SK-N-SH treated with all-trans-retinoic acid at 6 μM for 48 hours (cell line): ENCODE results near the gene SYT3.

ENCODE experiments used
- ATAC-seq: fragments of 200-7000 bp; cut with Tn5 transposase; 3 replicates; pipeline ENCODE4 v1.9.1; 2020; ENCODE audit warnings: mild to moderate bottlenecking, moderate library complexity
- ARNTL ChIP-seq: fragments of 450-650 bp; formaldehyde crosslinking; IDR thresholded peaks from 2 replicates; pipeline ENCODE4 v1.5.0; 2020; ENCODE audit warnings: low read depth, mild to moderate bottlenecking, moderate library complexity, borderline replicate concordance
- CSDC2 ChIP-seq: fragments of 250-450 bp; sonication (Bioruptor Pico); IDR thresholded peaks from 2 replicates; pipeline ENCODE4 v1.5.0; 2020; ENCODE audit warnings: mild to moderate bottlenecking, moderate library complexity
- ISL1 ChIP-seq: fragments of 250-450 bp; sonication (Bioruptor Pico); IDR thresholded peaks from 2 replicates; pipeline ENCODE4 v2.1.2; 2022; ENCODE audit warnings: mild to moderate bottlenecking, moderate library complexity
- OSR1 ChIP-seq: fragments of 250-450 bp; sonication (Bioruptor Pico); IDR thresholded peaks from 2 replicates; pipeline ENCODE4 v1.8.0; 2022; ENCODE audit warnings: moderate library complexity, mild to moderate bottlenecking, inconsistent platforms
- PATZ1 ChIP-seq: fragments of 250-450 bp; sonication (Bioruptor Pico); IDR thresholded peaks from 2 replicates; pipeline ENCODE4 v1.8.0; 2020; ENCODE audit warnings: mild to moderate bottlenecking, moderate library complexity, borderline replicate concordance
- PPARA ChIP-seq: fragments of 250-450 bp; sonication (Bioruptor Pico); IDR thresholded peaks from 2 replicates; pipeline ENCODE4 v1.5.0; 2020; ENCODE audit warnings: mild to moderate bottlenecking, borderline replicate concordance
- RARB ChIP-seq: fragments of 250-450 bp; sonication (Bioruptor Pico); IDR thresholded peaks from 2 replicates; pipeline ENCODE4 v1.8.0; 2021; ENCODE audit warnings: mild to moderate bottlenecking, moderate library complexity
- SNAI2 ChIP-seq: fragments of 250-450 bp; sonication (Bioruptor Pico); IDR thresholded peaks from 2 replicates; pipeline ENCODE4 v1.5.0; 2020; ENCODE audit warnings: mild to moderate bottlenecking, moderate library complexity
- TCF4 ChIP-seq: fragments of 250-450 bp; sonication (Bioruptor Pico); IDR thresholded peaks from 2 replicates; pipeline ENCODE4 v1.8.0; 2021; ENCODE audit warnings: mild to moderate bottlenecking, moderate library complexity, borderline replicate concordance
- TOX ChIP-seq: fragments of 250-450 bp; sonication (Bioruptor Pico); IDR thresholded peaks from 2 replicates; pipeline ENCODE4 v1.8.0; 2021; ENCODE audit warnings: mild to moderate bottlenecking, moderate library complexity, borderline replicate concordance
- TSHZ2 ChIP-seq: fragments of 250-450 bp; sonication (Bioruptor Pico); IDR thresholded peaks from 2 replicates; pipeline ENCODE4 v1.5.0; 2020; ENCODE audit warnings: mild to moderate bottlenecking, moderate library complexity
- ZC3H10 ChIP-seq: fragments of 250-450 bp; sonication (Bioruptor Pico); IDR thresholded peaks from 2 replicates; pipeline ENCODE4 v1.5.1; 2021; ENCODE audit warnings: mild to moderate bottlenecking, moderate library complexity
- ZFP3 ChIP-seq: fragments of 250-450 bp; sonication (Bioruptor Pico); IDR thresholded peaks from 2 replicates; pipeline ENCODE4 v1.5.0; 2020; ENCODE audit warnings: mild to moderate bottlenecking, moderate library complexity
- ZFP30 ChIP-seq: fragments of 450-650 bp; formaldehyde crosslinking; IDR thresholded peaks from 2 replicates; pipeline ENCODE4 v1.5.0; 2022; ENCODE audit warnings: mild to moderate bottlenecking, moderate library complexity
- ZNF565 ChIP-seq: fragments of 450-650 bp; formaldehyde crosslinking; conservative IDR thresholded peaks from 2 replicates; pipeline ENCODE4 v1.5.0; 2020; ENCODE audit warnings: low read depth, mild to moderate bottlenecking, moderate library complexity
- ZNF70 ChIP-seq: fragments of 450-650 bp; formaldehyde crosslinking; IDR thresholded peaks from 2 replicates; pipeline ENCODE4 v1.5.0; 2020; ENCODE audit warnings: mild to moderate bottlenecking, moderate library complexity
- ZNF8 ChIP-seq: fragments of 450-650 bp; formaldehyde crosslinking; IDR thresholded peaks from 2 replicates; pipeline ENCODE4 v1.5.0; 2020; ENCODE audit warnings: mild to moderate bottlenecking, moderate library complexity
- TF ChIP-seq, protein P1 (sequence below): fragments of 250-450 bp; sonication (Bioruptor Pico); IDR thresholded peaks from 2 replicates; pipeline ENCODE4 v1.5.1; 2021; ENCODE audit warnings: mild to moderate bottlenecking, moderate library complexity
- TF ChIP-seq, protein P2 (sequence below): fragments of 250-450 bp; sonication (Bioruptor Pico); IDR thresholded peaks from 2 replicates; pipeline ENCODE4 v1.8.0; 2021; ENCODE audit warnings: low read depth, mild to moderate bottlenecking, moderate library complexity, borderline replicate concordance

SYT3 gene

GRCh38 chr19:50658441-50659317, 19.0 kb upstream of the SYT3 start:
- no peak for TF ChIP-seq CSDC2
- 0 out of 2 replicates have a peak, but pooled peaks have one; percentile 59 for TF ChIP-seq ZNF565 (CRISPR knock-in tag)
- peak; percentile 53; the same call in 1 of the 2 replicates for TF ChIP-seq ARNTL
- peak; percentile 27; the same call in 1 of the 2 replicates for TF ChIP-seq ZNF8 (CRISPR knock-in tag)
- TF ChIP-seq TOX, result no peak
- TF ChIP-seq, all 23 proteins: peak for 3
- ATAC-seq, result peak; percentile 83

GRCh38 chr19:50657712-50658440, 18.2 kb upstream of the SYT3 start:
- TF ChIP-seq ARNTL (no peak), CSDC2 (peak; percentile 94; the same call in 1 of the 2 replicates), TCF4 (CRISPR knock-in tag) (no peak), TSHZ2 (CRISPR knock-in tag) (no peak), ZNF70 (CRISPR knock-in tag) (no peak), ZFP30 (CRISPR knock-in tag) (no peak), ISL1 (CRISPR knock-in tag) (no peak), ZFP3 (0 out of 2 replicates have a peak, but pooled peaks have one; percentile 18), RARB (CRISPR knock-in tag) (no peak), OSR1 (CRISPR knock-in tag) (no peak)
- TF ChIP-seq, protein P1, sequence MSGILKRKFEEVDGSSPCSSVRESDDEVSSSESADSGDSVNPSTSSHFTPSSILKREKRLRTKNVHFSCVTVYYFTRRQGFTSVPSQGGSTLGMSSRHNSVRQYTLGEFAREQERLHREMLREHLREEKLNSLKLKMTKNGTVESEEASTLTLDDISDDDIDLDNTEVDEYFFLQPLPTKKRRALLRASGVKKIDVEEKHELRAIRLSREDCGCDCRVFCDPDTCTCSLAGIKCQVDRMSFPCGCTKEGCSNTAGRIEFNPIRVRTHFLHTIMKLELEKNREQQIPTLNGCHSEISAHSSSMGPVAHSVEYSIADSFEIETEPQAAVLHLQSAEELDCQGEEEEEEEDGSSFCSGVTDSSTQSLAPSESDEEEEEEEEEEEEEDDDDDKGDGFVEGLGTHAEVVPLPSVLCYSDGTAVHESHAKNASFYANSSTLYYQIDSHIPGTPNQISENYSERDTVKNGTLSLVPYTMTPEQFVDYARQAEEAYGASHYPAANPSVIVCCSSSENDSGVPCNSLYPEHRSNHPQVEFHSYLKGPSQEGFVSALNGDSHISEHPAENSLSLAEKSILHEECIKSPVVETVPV (CRISPR knock-in tag), result no peak
- TF ChIP-seq, protein P2, sequence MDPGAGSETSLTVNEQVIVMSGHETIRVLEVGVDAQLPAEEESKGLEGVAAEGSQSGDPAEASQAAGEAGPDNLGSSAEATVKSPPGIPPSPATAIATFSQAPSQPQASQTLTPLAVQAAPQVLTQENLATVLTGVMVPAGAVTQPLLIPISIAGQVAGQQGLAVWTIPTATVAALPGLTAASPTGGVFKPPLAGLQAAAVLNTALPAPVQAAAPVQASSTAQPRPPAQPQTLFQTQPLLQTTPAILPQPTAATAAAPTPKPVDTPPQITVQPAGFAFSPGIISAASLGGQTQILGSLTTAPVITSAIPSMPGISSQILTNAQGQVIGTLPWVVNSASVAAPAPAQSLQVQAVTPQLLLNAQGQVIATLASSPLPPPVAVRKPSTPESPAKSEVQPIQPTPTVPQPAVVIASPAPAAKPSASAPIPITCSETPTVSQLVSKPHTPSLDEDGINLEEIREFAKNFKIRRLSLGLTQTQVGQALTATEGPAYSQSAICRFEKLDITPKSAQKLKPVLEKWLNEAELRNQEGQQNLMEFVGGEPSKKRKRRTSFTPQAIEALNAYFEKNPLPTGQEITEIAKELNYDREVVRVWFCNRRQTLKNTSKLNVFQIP (CRISPR knock-in tag), result no peak
- ATAC-seq, result peak; percentile 94

GRCh38 chr19:50657222-50657669, 17.6 kb upstream of the SYT3 start:
- TF ChIP-seq SNAI2 (CRISPR knock-in tag) (no peak), PPARA (CRISPR knock-in tag) (no peak)
- no peak for ATAC-seq

DNA sequence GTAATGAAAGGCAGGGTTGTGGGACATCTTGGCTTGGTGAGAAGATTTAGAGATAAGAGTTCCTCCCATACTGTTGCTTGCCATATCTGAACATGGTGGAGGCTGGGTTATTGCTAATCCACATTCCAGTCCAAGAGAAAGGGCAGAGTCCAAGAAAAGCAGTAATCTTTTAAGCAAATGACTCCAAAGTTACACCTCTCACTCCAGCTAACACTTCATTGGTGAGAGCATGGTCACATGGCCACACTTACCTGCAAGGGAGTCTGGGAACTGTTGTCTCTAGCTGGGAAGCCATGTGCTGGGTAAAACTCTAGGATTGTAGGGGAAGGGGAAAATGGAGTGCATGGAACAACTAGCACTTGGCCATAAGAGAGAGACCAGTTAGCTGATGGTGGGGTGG, 15.2 kb upstream of the SYT3 start:
- ATAC-seq, result no peak
- no peak for TF ChIP-seq ZC3H10 (CRISPR knock-in tag)
- TF ChIP-seq ZNF565 (CRISPR knock-in tag), result no peak
- TF ChIP-seq, protein P2 (CRISPR knock-in tag), result no peak
- TF ChIP-seq PATZ1 (CRISPR knock-in tag), result no peak
- no peak for TF ChIP-seq ARNTL
